GM18520 (cell line): ENCODE measurements around the gene PSTPIP1.
"Not testable (repeated sequence)": the region's sequence is repeated elsewhere in the genome, so short reads cannot be mapped to it uniquely, and the experiment has no call there.

ENCODE experiments used
- ATAC-seq: cut with Tn5 transposase; IDR thresholded peaks from one replicate; pipeline ENCODE4 v1.9.1; 2021; ENCODE audit not compliant: unreplicated experiment

Gene PSTPIP1

GRCh38 chr15:76994971-76995945 is at the start of gene PSTPIP1:
PSTPIP1 (plus strand) TSS chr15:76995126; CDS start chr15:76995574, 448 bp downstream.
- ATAC-seq: no peak

- no peak for ATAC-seq
These were observed 49.3 kb upstream of the PSTPIP1 start for GRCh38 chr15:76945494-76946093.

- ATAC-seq: no peak
These were observed 47.5 kb upstream of the PSTPIP1 start for GRCh38 chr15:76947454-76947853.

GRCh38 chr15:76951220-76951619 is 43.7 kb upstream of the PSTPIP1 start:
- no peak for ATAC-seq

GRCh38 chr15:76953913-76954312 is 41.0 kb upstream of the PSTPIP1 start:
- no peak for ATAC-seq

- no peak for ATAC-seq
These were observed 40.2 kb upstream of the PSTPIP1 start for GRCh38 chr15:76954744-76955143.

GRCh38 chr15:76961268-76962011 is 33.5 kb upstream of the PSTPIP1 start:
- ATAC-seq: no peak

- no peak for ATAC-seq
These were observed 32.5 kb upstream of the PSTPIP1 start for GRCh38 chr15:76962337-76963013.

- ATAC-seq: no peak
These were observed 31.3 kb upstream of the PSTPIP1 start for GRCh38 chr15:76963596-76963995.

GRCh38 chr15:76964157-76964556 is 30.8 kb upstream of the PSTPIP1 start:
- no peak for ATAC-seq

GRCh38 chr15:76966051-76966450 is 28.9 kb upstream of the PSTPIP1 start:
- ATAC-seq: not testable (repeated sequence)

- no peak for ATAC-seq
These were observed 27.9 kb upstream of the PSTPIP1 start for GRCh38 chr15:76967067-76967466.

GRCh38 chr15:76968306-76968705 is 26.6 kb upstream of the PSTPIP1 start:
- no peak for ATAC-seq

GRCh38 chr15:76972389-76973361 is 22.3 kb upstream of the PSTPIP1 start:
- ATAC-seq: no peak

GRCh38 chr15:76973362-76973743 is 21.6 kb upstream of the PSTPIP1 start:
- no peak for ATAC-seq

- ATAC-seq: no peak
These were observed 21.0 kb upstream of the PSTPIP1 start for GRCh38 chr15:76973906-76974305.

- ATAC-seq: no peak
These were observed 20.4 kb upstream of the PSTPIP1 start for GRCh38 chr15:76974456-76975036.

GRCh38 chr15:76976141-76976540 is 18.8 kb upstream of the PSTPIP1 start:
- no peak for ATAC-seq

- ATAC-seq: no peak
These were observed 18.2 kb upstream of the PSTPIP1 start for GRCh38 chr15:76976572-76977270.
